IPS-15b (cell line): ENCODE results near the gene RAB4B.
A peak's percentile ranks its signal among the peaks of the same experiment; 100 is the strongest.
"Not testable (repeated sequence)": the region's sequence is repeated elsewhere in the genome, so short reads cannot be mapped to it uniquely, and the experiment has no call there.

ENCODE experiments used
- H3K27me3 ChIP-seq: one replicate; pipeline ENCODE4 v1.6.1; 2013; ENCODE audit warnings: low read length; ENCODE audit not compliant: control insufficient read depth, insufficient read depth
- H3K36me3 ChIP-seq: one replicate; pipeline ENCODE4 v1.6.1; 2013; ENCODE audit warnings: low read length; ENCODE audit not compliant: control insufficient read depth, insufficient read depth
- H3K4me1 ChIP-seq: one replicate; pipeline ENCODE4 v1.6.1; 2013; ENCODE audit warnings: mild to moderate bottlenecking, low read length; ENCODE audit not compliant: control insufficient read depth, insufficient read depth
- H3K4me3 ChIP-seq: one replicate; pipeline ENCODE4 v1.5.1; 2013; ENCODE audit warnings: low read depth, low read length
- H3K9ac ChIP-seq: one replicate; pipeline ENCODE4 v1.6.1; 2013; ENCODE audit warnings: low read depth, mild to moderate bottlenecking, low read length
- H3K9me3 ChIP-seq: one replicate; pipeline ENCODE4 v1.6.1; 2013; ENCODE audit warnings: mild to moderate bottlenecking, low read length; ENCODE audit not compliant: control insufficient read depth, insufficient read depth

The RAB4B gene

DNA sequence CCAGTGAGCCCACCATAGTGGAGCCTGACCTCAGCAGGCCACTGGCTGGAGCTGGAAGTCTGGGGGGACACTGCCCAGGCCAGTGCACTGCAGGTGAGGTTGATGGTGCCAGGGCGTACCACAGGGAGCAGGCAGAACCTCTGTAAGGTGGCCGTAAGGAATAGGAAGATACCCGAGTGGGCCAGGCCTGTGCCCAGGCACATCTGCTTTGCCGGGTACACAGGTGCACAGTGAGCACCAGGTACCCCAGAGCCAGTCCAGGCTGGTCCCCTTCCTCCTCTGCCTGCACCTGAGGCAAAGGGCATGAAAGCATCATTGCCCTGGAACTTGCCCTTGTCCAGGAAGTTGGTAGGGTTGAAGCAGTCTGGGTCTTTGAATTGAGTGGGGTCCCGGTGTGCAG, 30.4 kb downstream of the RAB4B start:
- Histone ChIP-seq H3K4me3 (no peak overlapping the region), H3K9ac (no peak overlapping the region), H3K9me3 (no peaks in the 10 kb centered on the region), H3K36me3 (peaks cover 38% of the 10 kb centered on the region), H3K27me3 (peaks cover 9% of the 10 kb centered on the region), H3K4me1 (peaks cover 29% of the 10 kb centered on the region)

DNA sequence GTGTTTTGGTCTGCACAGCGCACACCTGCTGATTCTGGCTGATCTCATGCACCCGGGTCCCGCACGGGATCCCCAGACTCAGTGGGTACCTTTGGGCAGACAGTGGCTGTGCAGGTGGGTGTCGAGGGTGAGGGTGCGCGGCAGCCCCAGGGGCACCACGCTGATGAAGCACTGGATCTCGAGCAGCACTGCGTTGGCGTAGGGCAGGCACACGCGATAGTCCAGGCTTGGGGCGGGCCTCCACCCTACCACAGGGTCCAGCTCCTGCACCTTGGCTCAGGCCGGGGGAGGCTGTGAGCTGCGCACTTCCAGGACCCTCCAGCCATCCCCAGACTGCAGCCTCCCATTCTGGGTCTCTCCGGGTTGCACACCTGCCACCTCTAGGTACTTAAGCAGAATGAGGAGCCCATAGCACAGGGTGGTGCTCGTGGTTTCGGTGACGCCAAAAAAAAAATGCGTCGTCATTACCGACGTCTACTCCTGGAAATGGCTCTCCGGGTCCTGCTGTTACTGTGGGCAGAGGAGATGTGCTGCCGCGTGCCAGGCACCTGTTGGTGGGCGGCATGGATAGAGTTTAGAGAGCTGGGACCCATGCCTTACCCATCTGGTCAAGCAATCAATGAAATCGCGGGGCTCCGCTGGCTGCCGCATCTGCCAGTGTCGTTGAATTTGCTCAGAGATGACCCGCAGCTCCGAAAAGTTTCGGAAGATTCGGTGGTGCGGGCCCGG, 31.5 kb downstream of the RAB4B start:
- Histone ChIP-seq H3K4me3 (no peak overlapping the region), H3K9ac (no peak overlapping the region), H3K9me3 (no peaks in the 10 kb centered on the region), H3K36me3 (peaks cover 32% of the 10 kb centered on the region), H3K27me3 (peaks cover 9% of the 10 kb centered on the region), H3K4me1 (peaks cover 19% of the 10 kb centered on the region)

DNA sequence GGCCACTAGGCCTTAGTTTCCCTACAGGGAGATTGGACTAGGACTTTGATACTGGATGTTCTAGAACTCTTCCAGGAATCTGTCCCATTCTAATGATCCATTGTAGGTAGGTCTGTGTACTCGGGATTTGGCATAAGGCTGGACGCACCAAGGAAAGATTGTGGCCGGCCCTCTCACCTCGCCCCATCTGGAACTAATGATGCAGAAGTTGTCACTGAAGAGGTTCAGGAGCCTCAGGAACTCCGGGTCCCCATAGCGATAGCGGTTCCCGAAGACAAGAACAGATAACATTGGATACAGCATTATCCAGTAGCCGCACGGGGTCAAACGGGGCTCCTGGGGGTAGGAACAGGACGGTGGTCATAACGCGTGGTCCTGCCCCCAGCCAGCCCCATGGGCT, 32.1 kb downstream of the RAB4B start:
- peaks cover 9% of the 10 kb centered on the region for H3K27me3 ChIP-seq
- peak overlapping the region; percentile 56 for H3K4me3 ChIP-seq
- H3K9ac ChIP-seq: no peak overlapping the region
- H3K36me3 ChIP-seq: peaks cover 26% of the 10 kb centered on the region
- H3K9me3 ChIP-seq: no peaks in the 10 kb centered on the region
- peaks cover 15% of the 10 kb centered on the region for H3K4me1 ChIP-seq

DNA sequence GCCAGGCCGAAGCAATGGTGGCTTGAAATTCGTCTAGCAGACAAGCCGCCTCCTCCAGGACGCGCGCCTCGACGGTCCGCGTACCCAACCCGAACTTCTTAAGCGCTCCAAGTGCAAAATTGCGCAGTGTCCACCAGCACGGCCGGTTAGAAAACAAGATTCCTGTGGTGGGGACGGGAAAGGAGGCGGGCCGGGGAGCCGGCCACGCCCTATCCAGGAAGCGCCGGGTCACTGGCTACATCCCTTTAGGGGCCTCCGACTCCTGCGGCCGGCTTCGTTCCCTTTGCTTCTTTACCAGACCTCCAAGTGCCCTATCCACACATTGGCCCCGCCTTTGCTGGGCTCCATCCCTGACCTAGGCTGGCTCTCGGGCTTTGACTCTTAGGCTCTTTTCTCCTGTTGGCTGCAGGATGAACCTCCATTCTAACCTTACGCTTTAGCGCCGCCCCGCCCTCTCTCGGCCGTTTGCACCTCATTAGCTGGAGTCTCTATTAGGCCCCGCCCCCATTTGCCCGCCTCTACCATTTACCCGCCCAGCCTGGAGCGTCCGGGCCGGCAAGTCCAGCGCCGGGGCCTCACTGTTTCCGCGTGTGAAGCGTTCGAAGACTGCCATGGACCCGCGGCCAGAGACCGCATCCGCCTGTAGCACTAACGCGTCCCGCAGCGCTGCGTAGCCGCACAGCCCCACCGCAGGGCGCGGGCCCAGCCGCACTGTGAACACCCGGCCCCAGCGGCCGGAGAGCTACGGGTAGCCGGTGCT, 32.8 kb downstream of the RAB4B start:
- H3K9me3 ChIP-seq, H3K27me3 ChIP-seq, H3K9ac ChIP-seq: not testable (repeated sequence)
- H3K4me3 ChIP-seq: peak overlapping the region; percentile 71
- peaks cover 22% of the 10 kb centered on the region for H3K36me3 ChIP-seq
- H3K4me1 ChIP-seq: peaks cover 11% of the 10 kb centered on the region

DNA sequence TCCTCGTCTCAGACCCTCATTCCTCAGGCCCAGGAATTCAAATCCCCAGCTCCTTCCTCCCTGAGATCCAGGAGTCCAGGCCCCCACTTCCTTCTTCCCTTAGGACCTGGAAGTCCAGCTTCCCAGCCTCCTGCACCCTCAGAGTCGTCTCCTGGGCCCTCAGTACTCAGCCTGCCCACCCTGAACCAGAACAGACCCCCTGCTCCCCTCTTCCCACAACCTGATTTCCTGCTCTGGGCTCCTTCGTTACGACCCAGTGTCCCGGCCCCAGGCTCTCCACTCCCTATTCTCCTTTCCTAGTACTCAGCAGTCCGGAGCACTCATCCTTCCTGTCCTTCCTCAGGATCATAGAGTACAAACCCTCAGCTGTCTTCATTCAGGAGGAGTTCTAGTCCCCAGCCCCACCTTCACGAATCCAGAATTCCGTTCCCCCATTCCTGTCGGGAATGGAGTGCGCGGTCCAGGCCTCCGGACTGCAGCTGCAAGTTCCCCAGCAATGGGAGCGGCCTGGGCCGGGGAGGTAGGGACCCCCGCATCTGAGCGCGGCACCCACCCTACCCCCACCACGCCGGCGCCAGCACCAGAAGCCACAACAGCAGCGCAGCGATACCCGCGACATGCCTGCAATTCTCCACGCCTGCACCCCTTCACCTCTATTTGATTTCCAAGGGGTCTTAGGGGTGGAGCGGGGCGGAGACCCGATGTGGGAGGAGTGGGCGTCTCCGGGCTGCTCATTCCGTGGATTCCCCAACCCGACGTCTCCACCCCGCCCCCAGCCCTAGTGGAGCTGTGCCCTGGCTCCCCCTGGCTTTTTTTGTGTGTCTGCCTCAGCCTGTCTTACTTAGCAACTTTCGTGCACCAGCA, 33.7 kb downstream of the RAB4B start:
- Histone ChIP-seq H3K4me3 (peak overlapping the region; percentile 71), H3K4me1 (peaks cover 9% of the 10 kb centered on the region), H3K9me3 (no peaks in the 10 kb centered on the region), H3K36me3 (peaks cover 22% of the 10 kb centered on the region), H3K9ac (peak overlapping the region; percentile 73), H3K27me3 (peaks cover 9% of the 10 kb centered on the region)

DNA sequence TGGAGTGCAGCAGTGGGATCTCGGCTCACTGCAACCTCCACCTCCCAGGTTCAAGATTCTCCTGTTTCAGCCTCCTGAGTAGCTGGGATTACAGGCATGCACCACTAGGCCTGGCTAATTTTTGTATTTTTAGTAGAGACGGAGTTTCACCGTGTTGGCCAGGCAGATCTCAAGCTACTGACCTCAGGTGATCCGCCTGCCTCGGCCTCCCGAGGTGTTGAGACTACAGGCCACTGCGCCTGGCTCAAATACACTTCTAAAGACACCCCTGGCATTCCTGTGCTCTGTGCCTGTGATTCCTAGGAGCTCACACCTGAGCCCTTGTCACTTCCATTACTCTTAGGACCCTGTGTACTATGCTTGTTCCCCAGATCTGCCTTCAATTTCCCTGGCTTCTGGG, 34.5 kb downstream of the RAB4B start:
- H3K9me3 ChIP-seq, H3K4me1 ChIP-seq, H3K27me3 ChIP-seq, H3K4me3 ChIP-seq, H3K9ac ChIP-seq: not testable (repeated sequence)
- H3K36me3 ChIP-seq: peaks cover 16% of the 10 kb centered on the region

DNA sequence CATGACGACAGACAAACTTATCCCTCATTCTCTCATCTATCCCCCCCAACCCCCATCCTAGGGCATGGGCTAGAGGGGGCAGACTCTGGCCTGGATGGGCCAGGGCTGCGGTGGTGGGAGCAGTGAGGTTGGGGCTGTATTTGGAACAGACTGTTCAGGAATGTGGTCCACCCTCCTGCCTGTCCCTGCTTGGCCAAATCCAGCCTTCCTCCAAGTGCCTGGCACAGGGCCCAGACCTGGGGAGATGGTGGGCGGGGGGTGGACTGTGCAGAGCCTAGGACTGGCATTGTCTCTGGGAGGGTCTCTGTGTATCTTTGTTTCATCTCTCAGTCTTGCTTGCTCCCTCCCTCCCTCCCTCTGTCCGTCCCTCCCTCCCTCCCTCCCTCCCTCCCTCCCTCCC, 35.1 kb downstream of the RAB4B start:
- Histone ChIP-seq H3K4me1 (peaks cover 3% of the 10 kb centered on the region), H3K9ac (no peak overlapping the region), H3K36me3 (peaks cover 11% of the 10 kb centered on the region), H3K9me3 (no peaks in the 10 kb centered on the region), H3K27me3 (peaks cover 13% of the 10 kb centered on the region), H3K4me3 (no peak overlapping the region)

DNA sequence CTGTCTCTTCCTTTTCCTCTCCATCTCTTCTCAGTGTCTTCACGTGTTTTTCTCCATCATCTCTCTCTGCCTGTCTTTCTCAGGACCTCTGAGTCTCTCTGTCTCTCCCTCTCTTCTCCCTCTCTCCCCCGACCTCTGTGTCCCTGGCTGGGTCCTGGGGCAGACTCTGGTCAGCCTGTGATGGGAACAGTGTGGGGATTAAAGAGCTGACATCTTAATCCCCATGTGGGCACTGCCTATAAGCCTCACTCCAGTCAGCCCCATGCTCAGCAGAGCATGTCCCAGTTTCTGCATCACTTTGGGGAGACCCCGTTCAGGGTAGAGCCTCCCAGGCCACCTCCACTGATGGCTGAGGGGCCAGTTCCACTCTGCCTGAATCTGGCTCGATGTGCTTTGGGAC, 37.2 kb downstream of the RAB4B start:
- no peaks in the 10 kb centered on the region for H3K4me1 ChIP-seq
- H3K9ac ChIP-seq: no peak overlapping the region
- no peaks in the 10 kb centered on the region for H3K36me3 ChIP-seq
- H3K9me3 ChIP-seq: no peaks in the 10 kb centered on the region
- no peak overlapping the region for H3K4me3 ChIP-seq
- H3K27me3 ChIP-seq: peaks cover 13% of the 10 kb centered on the region

DNA sequence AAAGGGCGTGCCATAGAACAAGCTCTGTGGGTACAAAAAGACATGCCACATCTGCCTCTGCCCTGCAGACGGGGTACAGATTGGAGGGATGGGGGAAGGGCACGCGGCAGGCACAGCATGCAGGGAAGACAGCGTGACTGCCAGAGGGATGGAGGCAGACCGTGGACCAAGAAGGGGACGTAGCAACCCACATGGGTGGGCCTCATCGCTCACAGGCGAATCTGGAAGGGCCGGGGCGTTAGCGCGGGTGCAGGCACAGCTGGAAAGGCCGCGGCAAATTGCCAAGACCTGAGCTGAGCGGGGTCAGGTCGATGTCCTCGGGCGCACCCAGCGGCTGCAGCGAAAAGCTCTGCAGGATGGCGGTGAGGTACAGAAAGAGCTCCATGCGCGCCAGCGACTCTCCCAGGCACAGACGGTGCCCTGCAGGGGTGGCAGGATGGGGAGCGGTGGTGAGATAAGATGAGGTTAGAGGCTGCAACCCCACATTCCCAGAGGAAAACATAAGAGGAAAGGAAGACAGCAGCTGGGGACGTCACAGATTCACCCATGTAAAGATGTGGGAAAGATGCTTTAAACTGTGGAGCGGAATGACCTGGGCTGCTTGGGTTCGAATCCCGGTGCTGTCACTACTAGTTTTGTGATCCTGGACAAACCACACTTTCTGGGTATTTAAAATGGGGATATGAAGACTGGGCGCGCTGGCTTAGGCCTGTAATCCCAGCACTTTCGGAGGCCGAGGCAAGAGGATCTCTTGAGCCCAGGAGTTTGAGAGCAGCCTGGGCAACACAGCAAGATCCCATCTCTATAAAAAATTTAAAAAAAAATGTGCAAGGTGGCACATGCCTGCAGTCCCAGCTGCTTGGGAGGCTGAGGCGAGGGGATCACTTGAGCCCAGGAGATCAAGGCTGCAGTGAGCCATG, 40.7 kb downstream of the RAB4B start:
- not testable (repeated sequence) for H3K4me3 ChIP-seq, H3K9ac ChIP-seq, H3K4me1 ChIP-seq, H3K36me3 ChIP-seq, H3K9me3 ChIP-seq, H3K27me3 ChIP-seq

DNA sequence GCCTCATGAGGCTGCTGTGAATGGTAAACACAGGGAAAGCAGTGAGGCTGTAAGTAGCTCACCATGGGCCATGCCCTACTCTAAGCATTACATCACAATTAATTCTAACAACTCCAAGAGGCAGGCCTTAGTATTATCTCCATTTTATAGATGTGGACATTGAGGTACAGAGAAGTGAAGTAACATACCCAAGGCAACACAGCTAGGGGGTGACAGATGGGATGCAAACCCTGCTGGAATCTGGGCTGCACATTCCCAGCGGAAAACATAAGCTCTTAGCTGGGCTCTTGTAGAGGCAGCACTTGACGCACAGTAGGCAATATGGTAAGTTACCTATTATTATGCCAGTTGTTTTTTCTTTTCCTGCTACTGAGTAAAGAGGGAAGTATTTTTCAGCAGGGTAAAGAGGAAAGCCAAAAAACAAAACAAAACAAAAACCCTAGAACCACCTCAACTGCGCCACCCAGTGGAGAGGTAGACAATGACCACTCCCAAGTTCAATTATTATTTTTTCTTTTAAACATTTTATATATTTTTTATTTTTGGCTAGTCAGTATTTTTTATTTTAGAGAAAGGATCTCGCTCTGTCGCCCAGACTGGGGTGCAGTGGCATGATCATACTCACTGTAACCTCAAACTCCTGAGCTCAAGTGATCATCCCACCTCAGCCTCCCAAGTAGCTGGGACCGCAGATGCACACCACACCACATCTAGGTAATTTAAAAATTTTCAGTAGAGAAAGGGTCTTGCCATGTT, 41.6 kb downstream of the RAB4B start:
- H3K9me3 ChIP-seq, H3K27me3 ChIP-seq, H3K9ac ChIP-seq, H3K4me1 ChIP-seq, H3K4me3 ChIP-seq, H3K36me3 ChIP-seq: not testable (repeated sequence)
